ENCODE results near the gene PIGZ.

DNA sequence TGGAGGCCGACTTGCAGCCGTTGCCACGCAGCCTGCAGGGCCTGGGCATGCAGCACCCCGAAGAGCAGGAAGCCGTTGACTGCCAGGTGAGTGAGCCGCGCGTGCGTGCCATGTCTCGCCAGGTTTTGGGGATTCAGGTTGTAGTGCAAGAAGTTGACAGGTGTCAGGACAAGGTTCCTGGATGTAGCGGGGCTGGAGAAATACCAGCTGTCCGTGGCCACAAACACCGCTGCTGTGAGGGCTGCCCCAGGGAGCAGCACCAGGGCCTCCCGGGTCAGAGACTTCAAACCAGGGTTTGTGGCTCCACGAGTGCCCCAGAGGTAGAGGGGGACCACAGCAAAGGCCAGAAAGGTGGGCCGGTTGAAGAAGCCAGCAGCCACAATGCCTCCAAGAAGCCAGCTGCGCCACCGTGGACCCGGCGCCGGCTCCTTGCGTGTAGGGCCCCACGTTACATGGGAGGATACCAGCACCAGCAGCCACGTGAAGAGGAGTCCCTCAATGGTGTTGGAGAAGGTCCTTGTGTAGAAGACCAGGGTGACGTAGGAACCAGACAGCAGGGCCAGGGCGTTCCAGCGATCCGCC, 20.7 kb downstream of the PIGZ start:
- TF ChIP-seq CTCF (IDR thresholded peaks at IDR 0.05) (no peak), POLR2AphosphoS5 (IDR thresholded peaks at IDR 0.05) (no peak)
